HG02571 (cell line): ENCODE results near the gene C9.
"Not testable (repeated sequence)": the region's sequence is repeated elsewhere in the genome, so short reads cannot be mapped to it uniquely, and the experiment has no call there.

Experiments used
- ATAC-seq: cut with Tn5 transposase; IDR thresholded peaks from one replicate; pipeline ENCODE4 v1.9.1; 2021; ENCODE audit warnings: mild to moderate bottlenecking, moderate library complexity; ENCODE audit not compliant: unreplicated experiment

Gene C9

DNA sequence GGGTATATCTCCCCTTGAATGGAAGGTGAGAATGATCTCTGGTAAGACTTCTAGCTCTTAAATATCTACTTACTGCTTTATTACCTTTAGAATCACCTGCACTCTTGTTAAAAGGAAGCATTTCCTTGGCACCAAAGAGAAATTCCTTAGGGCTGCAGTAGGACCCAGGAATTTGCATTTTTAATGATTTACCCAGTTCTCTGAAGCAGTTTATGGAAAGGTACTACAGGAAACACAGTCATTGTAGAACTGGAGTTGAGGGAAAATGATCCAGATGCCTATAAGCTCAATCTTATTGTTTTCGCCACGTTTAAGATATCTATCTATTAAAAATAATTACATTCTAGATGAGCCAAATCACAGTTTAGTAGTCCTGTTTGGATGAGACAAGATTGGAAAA, 9.5 kb upstream of the C9 start:
- no peak for ATAC-seq

DNA sequence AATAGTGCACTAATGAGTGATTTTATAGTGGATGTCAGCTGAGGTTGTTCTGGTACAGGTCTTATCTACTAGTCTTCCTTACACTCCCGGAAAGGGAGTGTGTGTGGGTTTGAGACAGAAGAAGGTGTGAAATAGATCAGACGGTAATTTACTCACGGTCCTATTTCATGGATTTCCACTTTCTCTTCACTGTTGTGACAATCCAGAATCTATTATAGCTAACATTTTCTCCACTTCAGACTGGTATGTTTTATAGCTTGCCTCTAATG, 7.0 kb upstream of the C9 start:
- ATAC-seq: no peak

DNA sequence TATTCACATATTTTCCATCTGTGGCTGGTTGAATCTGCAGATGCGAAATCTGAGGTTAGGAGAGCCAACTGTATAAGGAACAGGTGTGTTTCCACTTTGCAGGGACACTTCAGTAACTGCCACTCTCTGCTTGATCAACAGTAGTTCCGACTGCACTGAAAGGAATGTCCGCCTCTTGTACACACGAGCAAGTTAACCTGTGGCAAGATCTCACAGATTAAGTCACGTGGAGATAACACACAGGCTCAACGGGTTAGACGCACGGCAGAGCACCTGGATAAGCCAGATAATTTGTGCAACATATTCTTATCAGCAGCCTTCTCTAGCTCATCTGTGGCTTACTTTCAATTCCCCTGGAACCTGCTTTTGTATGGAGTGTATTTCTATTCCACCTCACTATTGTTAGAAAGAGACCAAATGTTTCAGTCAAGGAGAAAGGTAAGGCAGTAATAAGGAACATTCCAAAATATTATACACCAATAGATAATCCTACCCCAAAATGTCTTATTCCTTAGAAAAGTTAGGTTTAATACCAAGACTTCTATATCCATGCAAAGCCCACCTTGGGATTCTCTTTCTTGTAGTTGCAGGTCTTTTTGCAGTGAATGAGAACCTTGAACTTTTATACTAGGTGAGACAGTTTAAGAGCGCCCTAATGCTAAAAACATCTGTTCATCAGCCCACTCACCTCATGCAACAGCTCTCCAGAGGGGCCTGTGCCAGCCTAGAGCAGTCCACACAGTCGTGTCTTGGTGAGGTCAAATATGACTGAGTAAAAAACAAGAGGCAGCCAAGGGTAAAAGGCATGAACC, 6.5 kb upstream of the C9 start:
- ATAC-seq: no peak

DNA sequence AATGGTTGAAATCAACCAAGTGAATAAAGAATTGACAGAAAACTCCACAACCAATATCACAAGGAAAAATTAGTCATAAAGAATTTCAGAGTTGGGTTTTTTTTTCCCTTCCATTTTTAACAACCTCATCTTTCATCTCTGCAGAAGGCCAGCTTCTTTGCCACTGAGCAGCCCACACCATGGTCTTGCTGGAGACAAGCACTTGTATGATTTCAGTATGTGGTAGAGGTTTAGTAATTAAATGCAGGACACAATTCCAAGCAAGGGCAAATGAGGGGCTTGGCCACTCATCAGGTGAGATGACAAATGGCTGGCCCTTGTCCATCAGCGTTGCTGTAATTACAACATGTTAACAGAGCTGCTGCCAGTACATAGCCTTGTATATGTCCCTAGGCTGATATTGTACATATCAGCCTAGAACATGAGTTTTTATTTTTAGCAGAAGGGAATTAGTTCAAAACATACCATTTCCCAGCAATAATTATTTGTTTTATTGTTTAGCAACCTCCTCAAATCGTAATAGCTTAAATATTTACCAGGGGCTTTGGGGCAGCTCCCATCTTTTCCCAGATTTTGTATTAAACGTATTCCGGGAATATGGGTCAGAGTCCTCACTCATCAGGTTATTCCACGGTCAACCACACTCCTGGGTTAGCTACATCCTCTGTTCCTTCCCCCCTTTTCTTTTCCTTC, 5.0 kb upstream of the C9 start:
- no peak for ATAC-seq

DNA sequence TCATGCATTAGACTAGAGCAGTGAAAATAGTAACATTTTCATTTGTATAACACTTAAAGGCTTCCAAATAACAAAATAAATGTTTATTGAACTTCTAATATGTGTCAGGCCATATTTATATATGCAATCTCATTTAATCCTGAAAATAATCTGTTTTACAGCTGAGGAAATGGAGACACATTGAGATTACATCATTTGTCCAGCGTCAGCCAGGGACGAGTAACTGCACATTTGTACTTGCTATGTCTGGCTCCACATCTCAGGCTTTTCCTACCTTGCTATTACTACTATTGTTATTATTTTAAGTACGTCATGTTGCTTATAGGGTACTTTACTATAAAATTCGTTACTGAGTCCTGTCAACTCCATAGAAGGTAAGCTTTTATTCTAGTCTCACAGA, 3.8 kb upstream of the C9 start:
- ATAC-seq: no peak

DNA sequence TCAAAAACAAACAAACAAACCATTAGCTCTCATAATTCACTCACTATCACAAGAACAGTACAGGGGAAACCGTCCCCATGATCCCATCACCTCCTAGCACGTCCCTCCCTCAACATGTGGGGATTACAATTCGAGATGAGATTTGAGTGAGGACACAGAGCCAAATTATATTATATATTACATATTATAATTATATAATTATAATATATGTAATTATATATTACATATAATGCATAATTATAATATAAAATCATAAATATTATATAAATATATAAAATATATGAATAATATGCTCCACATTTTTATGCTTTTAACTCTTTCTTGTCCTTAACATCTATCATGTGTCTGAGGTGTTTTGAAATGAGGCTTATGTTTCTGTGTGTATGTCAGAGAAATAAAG, 3.4 kb upstream of the C9 start:
- no peak for ATAC-seq

DNA sequence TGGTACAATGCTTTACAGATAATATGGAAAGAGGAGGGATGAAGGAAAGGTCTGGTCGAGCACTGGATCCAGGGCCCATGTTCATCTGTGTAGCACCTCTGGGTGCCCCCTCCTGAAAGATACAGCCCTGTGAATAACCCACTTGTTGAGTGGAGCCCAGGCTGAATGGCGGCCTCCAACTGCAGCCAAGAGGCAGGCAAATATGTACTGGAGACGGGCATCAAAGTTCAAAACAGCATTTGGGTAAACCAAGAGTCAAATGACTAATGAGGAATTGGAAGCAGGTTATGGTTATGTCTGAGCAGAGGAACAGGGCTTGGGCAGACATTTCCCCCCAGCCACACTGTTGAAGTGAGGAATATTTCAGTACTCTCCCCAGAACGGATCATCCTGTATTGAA, 1.1 kb downstream of the C9 start:
- ATAC-seq: no peak

DNA sequence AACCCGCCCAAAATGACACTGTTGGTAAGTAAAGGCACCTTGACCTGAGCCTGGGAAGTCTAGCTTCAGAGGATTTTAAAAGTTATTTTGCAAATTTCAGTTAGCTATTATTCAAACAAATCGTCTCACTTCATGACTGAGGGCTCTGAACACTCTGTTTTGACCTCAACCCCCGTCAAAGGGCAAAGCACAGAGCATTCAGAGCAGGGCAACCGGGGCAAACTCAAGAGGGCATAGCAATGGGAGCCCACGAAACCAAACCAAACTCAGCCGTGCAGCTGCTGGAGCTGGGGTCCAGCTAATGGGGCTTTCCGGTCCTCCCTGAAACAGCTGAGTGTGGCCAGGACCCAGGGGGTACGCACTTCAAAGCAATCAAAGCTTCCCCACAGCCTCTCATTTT, 1.6 kb downstream of the C9 start:
- ATAC-seq: no peak

DNA sequence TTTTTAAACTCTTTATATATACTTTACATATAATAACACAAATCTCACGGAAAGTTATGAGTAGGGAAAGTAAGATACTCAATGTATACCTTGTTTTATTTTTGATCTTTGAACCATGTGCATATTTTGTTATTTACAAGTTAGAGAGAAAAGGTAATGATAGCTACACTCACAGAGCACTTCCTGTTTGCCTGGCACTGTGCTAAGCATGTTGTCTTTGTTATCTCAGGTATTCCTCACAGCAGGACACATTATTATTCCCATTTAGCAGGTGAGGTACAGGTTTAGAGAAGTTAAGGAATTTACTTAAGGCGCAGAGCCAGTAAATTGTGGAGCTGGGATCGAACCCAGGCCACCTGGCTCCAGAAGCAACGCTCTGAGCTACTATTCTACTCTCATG, 3.0 kb downstream of the C9 start:
- no peak for ATAC-seq

DNA sequence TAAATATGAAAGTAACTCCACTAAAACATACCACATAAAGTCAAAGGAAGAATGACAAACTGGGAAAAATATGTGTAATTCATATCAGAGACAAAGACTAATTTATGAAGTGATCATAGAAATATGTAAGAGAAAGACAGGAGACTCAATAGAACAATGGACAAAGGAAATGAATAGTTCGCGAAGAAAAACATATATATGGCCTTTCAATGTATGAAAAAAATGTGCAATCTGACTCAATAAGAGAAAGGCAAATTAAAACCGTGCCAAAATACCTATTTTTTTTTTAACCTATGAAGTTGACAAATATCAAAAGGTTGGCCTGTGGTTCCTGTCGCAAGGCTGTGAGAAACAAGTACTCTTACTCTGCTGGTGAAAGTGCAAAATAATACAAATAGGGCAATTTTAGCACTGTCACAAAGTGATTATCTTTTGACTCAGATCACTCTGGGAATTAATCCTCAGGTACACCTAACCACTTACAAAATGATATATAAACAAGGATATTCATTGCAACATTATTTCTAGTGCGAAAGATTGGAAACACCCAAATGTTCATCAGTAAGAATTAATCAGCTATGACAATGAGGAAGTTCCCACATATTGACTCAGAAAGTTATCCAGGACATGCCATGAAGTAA, 3.7 kb downstream of the C9 start:
- ATAC-seq: no peak

DNA sequence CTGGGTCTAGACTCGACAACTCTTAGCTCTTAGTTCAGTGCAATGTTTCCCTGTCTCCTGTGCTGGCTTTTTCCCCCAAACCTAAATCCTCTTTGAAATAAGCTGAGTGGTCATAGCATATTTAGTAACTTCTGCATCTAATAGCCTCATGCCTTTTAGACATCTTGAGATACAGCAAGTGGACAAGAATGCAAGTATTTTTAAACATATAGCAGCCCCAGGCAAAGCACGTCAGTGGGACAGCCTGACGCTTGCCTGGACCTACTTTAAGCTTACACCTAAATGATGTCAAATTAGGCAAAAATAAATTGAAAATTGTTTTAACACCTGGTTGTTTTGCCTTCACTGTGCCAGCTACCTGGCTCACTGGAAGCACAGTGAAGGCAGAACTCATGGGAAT, 8.0 kb downstream of the C9 start:
- ATAC-seq: no peak

DNA sequence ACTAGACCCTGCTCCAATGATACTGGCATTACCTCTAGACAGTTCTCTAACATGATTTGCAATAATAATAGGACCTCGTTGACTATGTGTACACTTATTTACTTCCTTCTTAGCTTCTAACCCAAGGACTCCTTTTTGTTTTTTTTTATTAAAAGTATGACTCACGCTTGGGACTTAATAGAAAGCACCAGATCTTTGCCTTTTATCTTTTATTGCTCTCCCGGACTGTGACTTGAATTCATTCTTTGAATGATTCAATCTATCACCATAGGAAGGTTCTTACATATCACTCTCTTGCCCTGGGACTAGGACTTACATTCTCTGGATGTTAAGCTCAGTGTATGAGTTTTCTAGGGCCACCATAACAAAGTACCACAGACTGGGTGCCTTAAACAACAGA, 9.0 kb downstream of the C9 start:
- ATAC-seq: no peak

DNA sequence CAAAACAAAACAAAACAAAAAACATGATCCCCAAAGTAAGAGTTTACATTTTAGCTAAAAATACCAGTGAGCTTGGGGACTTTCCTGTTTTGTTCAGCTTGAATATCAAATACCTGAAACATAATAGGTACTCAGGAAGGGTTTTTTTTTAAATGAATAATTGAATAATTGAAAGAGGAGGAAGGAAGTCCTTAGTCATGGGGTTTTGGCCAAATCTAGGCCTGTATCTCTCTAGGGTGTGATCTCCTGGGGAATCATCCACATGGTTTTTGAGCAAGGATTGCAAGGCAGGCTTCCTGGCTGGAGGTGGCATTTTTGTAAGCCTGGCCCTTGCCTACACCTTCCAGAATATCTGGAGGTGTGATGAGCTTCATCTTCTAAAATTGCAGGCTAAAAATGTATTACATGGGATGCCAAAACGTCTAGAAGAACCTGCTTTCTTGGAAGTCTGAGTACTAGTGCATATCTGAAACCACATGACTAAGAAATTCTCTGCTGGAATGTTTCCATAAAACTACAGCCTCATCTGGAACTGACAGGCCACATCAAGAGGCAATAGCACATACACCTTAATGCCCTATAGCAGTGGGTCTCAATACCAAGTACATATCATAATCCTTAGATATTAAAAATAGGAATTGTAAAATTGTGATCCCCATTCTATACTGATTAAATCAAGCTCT, 10.4 kb downstream of the C9 start:
- ATAC-seq: no peak

DNA sequence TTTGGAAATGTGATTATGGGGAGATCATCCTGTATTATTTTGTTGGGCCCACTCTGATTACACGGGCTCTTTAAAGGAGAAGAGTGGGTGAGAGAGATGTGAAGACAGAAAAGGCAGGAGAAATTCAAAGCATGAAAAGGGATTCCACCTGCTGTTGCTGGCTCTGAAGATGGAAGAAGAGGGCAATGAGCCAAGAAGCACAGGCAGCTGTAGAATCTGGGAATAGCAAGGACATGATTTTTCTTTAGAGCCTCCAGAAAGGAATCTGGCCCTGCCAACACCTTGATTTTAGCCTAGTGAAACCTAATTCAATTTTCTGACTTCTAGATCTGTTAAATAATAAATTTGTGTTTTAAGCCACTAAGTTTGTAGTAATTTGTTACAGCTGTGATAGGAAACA, 11.3 kb downstream of the C9 start:
- no peak for ATAC-seq

DNA sequence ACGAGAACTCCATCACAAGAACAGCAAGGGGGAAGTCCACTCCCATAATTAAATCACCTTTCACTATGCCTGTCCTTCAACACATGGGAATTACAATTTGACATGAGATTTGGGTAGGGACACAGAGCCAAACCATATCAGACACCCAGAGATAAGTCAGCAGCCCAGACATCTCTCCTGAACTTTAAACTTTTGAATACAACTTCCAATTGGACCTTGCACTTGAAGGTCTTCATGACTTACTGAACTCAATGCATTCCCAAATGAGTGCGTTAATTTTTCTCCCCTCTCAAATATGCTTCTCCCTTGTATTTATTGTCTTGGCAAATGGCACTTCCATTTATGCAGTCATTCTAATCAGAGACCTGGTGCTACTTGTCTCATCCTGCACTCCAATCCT, 12.1 kb downstream of the C9 start:
- ATAC-seq: no peak

DNA sequence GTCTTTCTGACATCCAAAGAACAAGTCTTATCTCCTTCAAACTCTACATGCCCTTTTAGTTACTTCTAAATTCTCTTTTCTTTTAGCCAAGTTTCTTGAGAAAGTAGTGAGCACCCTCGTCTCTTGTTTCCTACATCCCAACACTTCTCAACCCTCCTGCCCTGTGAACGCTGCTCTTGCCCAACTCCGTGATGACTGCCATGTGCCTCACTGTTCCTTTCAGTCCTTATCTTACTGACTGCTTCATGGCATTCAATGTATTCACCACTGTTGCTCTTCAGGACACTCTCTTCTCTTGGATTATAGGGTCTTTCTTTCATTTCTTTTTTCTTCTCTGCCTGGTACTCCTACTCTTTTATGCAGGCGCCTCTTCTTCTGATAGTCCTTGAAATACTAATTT, 14.8 kb downstream of the C9 start:
- ATAC-seq: no peak

DNA sequence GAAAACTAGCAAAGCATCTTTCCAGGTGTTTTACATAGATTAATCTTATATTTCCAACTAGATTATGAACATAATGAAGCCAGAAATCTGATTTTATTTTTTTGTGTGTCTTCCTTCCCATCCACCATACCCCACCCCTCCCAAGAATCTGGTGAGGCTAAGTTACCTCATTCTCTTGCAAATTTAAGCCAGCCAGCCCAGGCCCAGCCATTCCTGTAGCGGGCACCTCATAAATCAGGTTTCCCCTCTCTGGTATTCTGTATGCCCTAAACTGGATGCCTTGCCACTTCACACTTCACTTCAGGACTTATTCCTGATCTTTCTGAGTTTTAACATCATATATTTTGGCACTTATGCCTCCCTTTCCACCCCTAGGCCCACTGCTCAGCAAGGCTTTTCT, 21.8 kb downstream of the C9 start:
- no peak for ATAC-seq

DNA sequence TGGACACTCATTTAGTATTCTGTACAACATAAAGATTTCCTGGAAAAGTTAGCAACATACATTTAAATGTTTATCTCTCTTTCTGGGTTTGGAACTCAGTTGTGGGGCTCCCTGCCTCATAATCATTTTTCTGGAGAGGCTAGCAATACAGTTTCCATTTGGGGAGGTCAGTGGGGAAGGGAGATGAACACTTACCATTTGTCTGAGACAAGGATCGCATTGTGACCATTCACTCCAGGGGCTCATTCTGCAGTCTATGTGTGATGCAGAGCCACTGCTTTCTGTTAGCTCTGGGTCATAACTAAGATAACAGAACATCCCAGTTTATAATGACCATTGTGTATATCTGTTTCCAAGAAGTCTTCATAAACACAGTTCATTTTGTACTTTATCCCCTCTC, 22.4 kb downstream of the C9 start:
- ATAC-seq: no peak

DNA sequence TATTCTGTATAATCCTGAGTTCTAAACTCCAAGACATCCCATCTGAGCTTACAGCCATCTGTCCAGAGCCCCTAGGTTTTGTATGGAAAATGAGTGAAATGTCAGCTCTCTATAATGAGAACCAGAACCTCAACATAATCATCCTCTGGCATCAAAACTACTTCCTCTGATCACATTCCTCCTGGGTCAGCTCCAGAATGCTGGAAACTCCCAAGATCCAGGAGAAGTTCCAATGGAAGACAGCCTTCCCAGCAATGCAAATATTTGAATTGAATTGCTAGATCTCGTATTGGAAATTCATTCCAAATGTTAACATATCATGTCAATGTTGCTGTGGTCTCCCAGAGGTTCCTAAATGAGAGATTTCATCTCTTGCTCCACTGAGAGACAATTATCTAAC, 23.8 kb downstream of the C9 start:
- no peak for ATAC-seq

DNA sequence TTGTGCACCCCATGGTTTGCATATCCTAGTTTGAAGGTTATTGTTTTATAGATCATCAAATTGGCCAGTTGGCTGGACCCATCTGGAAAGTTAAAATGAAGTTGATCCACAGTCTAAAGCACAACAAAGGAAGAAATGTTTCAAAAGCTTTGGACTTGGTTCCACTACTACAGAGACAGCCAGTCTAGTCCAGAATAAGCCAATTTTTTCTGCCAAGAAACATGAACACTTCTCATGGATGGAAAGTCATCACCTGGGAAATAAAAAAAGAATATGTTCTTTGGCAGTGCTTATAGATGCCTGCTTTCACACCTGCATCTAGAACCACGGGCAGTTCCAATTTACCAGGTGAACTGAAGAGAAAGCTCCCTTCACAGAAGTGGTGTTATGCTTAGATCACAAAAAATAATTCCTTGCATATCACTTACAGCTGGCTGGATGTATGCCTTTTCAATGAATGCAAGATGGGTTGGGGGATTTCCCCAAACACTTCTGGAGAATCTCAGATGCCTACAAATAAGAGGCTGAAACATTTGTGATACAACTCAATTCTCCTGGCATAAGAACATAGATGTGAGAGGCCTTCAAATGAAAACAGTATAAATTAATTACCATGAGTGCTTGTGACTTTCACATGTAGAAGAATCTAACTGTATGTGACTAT, 26.9 kb downstream of the C9 start:
- no peak for ATAC-seq

DNA sequence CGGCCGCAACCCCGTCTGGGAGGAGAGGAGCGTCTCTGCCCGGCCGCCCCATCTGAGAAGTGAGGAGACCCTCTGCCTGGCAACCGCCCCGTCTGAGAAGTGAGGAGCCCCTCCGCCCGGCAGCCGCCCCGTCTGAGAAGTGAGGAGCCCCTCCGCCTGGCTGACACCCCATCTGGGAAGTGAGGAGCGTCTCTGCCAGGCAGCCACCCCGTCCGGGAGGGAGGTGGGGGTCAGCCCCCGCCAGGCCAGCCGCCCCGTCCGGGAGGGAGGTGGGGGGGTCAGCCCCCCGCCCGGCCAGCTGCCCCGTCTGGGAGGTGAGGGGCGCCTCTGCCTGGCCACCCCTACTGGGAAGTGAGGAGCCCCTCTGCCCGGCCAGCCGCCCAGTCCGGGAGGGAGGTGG, 30.0 kb downstream of the C9 start:
- ATAC-seq: not testable (repeated sequence)
